Transverse colon (tissue), 4 donors: ENCODE results near the gene EED. TPM values are rescaled to one million over a fixed set of nuclear protein-coding genes. Genes with fewer than 3 reads are reported as not detected.

Experiments
- DNase-seq: peaks from one replicate; pipeline ENCODE4 v3.0.0-alpha.2; 2019
- H3K27ac ChIP-seq, 4 donors: fragments of 200-600 bp; sonication (generic); 2 replicates each; pipeline ENCODE4 v1.5.1; 2016 to 2018; ENCODE audit warnings: inconsistent platforms in 4 of 4
- H3K27me3 ChIP-seq: fragments of 200-600 bp; sonication (generic); 2 replicates; pipeline ENCODE4 v1.5.1; 2017; ENCODE audit warnings: inconsistent platforms
- H3K36me3 ChIP-seq, 4 donors: fragments of 200-600 bp; sonication (generic); 2 replicates each; pipeline ENCODE4 v1.5.1; 2017 to 2019; ENCODE audit warnings: inconsistent platforms in 4 of 4
- H3K4me1 ChIP-seq, 4 donors: fragments of 200-600 bp; sonication (generic); 2 replicates each; pipeline ENCODE4 v1.5.1; 2017 to 2020; ENCODE audit warnings: inconsistent platforms in 4 of 4
- H3K4me3 ChIP-seq, 4 donors: fragments of 200-600 bp; sonication (generic); 1 replicate in 1 of 4; 2 replicates in 3 of 4; pipeline versions ENCODE4 v1.5.1 to v1.6.1; 2017 to 2019; ENCODE audit warnings: inconsistent platforms in 4 of 4
- H3K9me3 ChIP-seq, 2 donors: fragments of 200-600 bp; sonication (generic); 2 replicates each; pipeline ENCODE4 v1.5.1; 2017 to 2019; ENCODE audit warnings: inconsistent platforms in 2 of 2
- CTCF ChIP-seq, 5 experiments: fragments of 200-600 bp in 3 of 5; fragments of 450-650 bp in 2 of 5; sonication (generic) in 3 of 5; IDR thresholded peaks; 1 replicate in 2 of 5; 2 replicates in 3 of 5; pipeline ENCODE4 v1.5.1; 2016 to 2017; ENCODE audit warnings: antibody characterized with exemption in 5 of 5, inconsistent platforms in 3 of 5, mild to moderate bottlenecking in 2 of 5, moderate library complexity in 1 of 5
- EP300 ChIP-seq: sonication (generic); formaldehyde crosslinking; IDR thresholded peaks from one replicate; pipeline ENCODE4 v1.6.1; 2017; ENCODE audit warnings: antibody characterized with exemption, low read depth
- POLR2A ChIP-seq: fragments of 450-650 bp; IDR thresholded peaks from one replicate; pipeline ENCODE4 v1.6.1; 2016; ENCODE audit warnings: antibody characterized with exemption, mild to moderate bottlenecking, moderate library complexity
- POLR2AphosphoS5 ChIP-seq, 3 donors: sonication (generic); formaldehyde crosslinking; IDR thresholded peaks; one replicate each; pipeline ENCODE4 v1.6.1; 2016; ENCODE audit warnings: antibody characterized with exemption in 3 of 3
- WGBS, 2 donors: methylation state at CpG; one replicate each; pipeline ENCODE4 v1.1.5; 2018; ENCODE audit warnings: low coverage in 1 of 2; 5-methylcytosine and 5-hydroxymethylcytosine counted together
- in situ Hi-C, 4 donors: fragments of 200-750 bp; cut with MboI; loops; one replicate each; pipeline versions ENCODE4 v1.15.0 to v1.15.1; 2017; ENCODE audit warnings: low sequenced_read_pairs in 3 of 4, low pct_ligation_motif_present in 1 of 4, low pct_unique_long_range_greater_than_20kb in 1 of 4
- intact Hi-C: fragments of 100-400 bp; cut with DNase I; formaldehyde crosslinking; loops from one replicate; pipeline ENCODE4 v1.15.1; 2023; ENCODE audit warnings: low total_unique reads
- total RNA-seq, 4 donors: library from RNA; depleted of rRNA; stranded (reverse); fragments of >200 nt; gene quantifications; one replicate each; pipeline ENCODE4 v1.1.0, GENCODE V29; 2016

Gene EED
- total RNA-seq, 4 donors from 2014 or later, result 2.8 to 43.5 (median 23.5) TPM

- DNase-seq, result no peak
- intact Hi-C loops (no loop called here), in situ Hi-C loops (loop anchor here (10.0 kb wide), 1 partner anchor 153 kb away; no protein-coding TSS in a partner anchor)
- H3K36me3 ChIP-seq, result no peaks in the 10 kb centered on the region
- H3K9me3 ChIP-seq, result no peaks in the 10 kb centered on the region
- H3K4me1 ChIP-seq, result peaks cover 5 to 38% (median 9%) of the 10 kb centered on the region in 4 donors
- no peak for TF ChIP-seq POLR2A
- no peak for TF ChIP-seq CTCF (IDR thresholded peaks at IDR 0.05)
- no peak for TF ChIP-seq POLR2AphosphoS5 (IDR thresholded peaks at IDR 0.05)
- TF ChIP-seq EP300, result no peak
- no peak overlapping the region for H3K27ac ChIP-seq
- no peak overlapping the region for H3K4me3 ChIP-seq
- no peaks in the 10 kb centered on the region for H3K27me3 ChIP-seq
Measured at GRCh38 chr11:86197448-86197847, 47.1 kb upstream of the EED start.

GRCh38 chr11:86198139-86198538 is 46.4 kb upstream of the EED start:
- in situ Hi-C loops (loop anchor here (10.0 kb wide), 1 partner anchor 153 kb away; no protein-coding TSS in a partner anchor), intact Hi-C loops (no loop called here)
- H3K9me3 ChIP-seq, result no peaks in the 10 kb centered on the region
- H3K27ac ChIP-seq, result no peak overlapping the region
- no peak for DNase-seq
- no peak for TF ChIP-seq POLR2A
- no peak for TF ChIP-seq CTCF (IDR thresholded peaks at IDR 0.05)
- TF ChIP-seq POLR2AphosphoS5 (IDR thresholded peaks at IDR 0.05), result no peak
- TF ChIP-seq EP300, result no peak
- no peaks in the 10 kb centered on the region for H3K36me3 ChIP-seq
- H3K27me3 ChIP-seq, result no peaks in the 10 kb centered on the region
- no peak overlapping the region for H3K4me3 ChIP-seq
- H3K4me1 ChIP-seq, result peaks cover 1 to 37% (median 5%) of the 10 kb centered on the region in 4 donors

- WGBS, 2 donors, result 100% methylated on average over 1 of the region's 1 CpG
- H3K9me3 ChIP-seq, result no peaks in the 10 kb centered on the region
- in situ Hi-C loops (loop anchor here (10.0 kb wide), 1 partner anchor 155 kb away; no protein-coding TSS in a partner anchor), intact Hi-C loops (no loop called here)
- no peak overlapping the region for H3K4me3 ChIP-seq
- no peaks in the 10 kb centered on the region for H3K27me3 ChIP-seq
- peaks cover 0 to 25% (median 0%) of the 10 kb centered on the region in 4 donors for H3K4me1 ChIP-seq
- H3K36me3 ChIP-seq, result no peaks in the 10 kb centered on the region
- no peak overlapping the region for H3K27ac ChIP-seq
- DNase-seq, result no peak
- TF ChIP-seq POLR2AphosphoS5 (IDR thresholded peaks at IDR 0.05), result no peak
- no peak for TF ChIP-seq POLR2A
- no peak for TF ChIP-seq CTCF (IDR thresholded peaks at IDR 0.05)
- TF ChIP-seq EP300, result no peak
Measured at GRCh38 chr11:86199354-86199753, 45.2 kb upstream of the EED start.

- Histone ChIP-seq H3K9me3 (no peaks in the 10 kb centered on the region), H3K36me3 (no peaks in the 10 kb centered on the region), H3K27me3 (no peaks in the 10 kb centered on the region), H3K4me1 (peaks cover 0 to 18% (median 0%) of the 10 kb centered on the region in 4 donors), H3K27ac (peak overlapping the region in 1 of 4 donors; percentile 28), H3K4me3 (no peak overlapping the region)
- TF ChIP-seq POLR2A (no peak), CTCF (IDR thresholded peaks at IDR 0.05) (no peak), EP300 (no peak), POLR2AphosphoS5 (IDR thresholded peaks at IDR 0.05) (no peak)
- in situ Hi-C loops, result loop anchor here in 1 of 4 donors (25.0 kb wide), 2 partner anchors 264 to 339 kb away; partner anchors contain the start of gene CCDC83
- no peak for DNase-seq
- intact Hi-C loops, result no loop called here
Measured at GRCh38 chr11:86201371-86201884, 43.1 kb upstream of the EED start.
